GM10847 (cell line): Measurements from ENCODE around the gene LDHAL6B.

Experiments
- POLR2A ChIP-seq: IDR thresholded peaks from 2 replicates; pipeline ENCODE4 v1.6.1; 2011; ENCODE audit not compliant: insufficient read length; ENCODE audit errors: extremely low read depth

The LDHAL6B gene

GRCh38 chr15:59206623-59207183 lies at the start of gene LDHAL6B:
TSS of gene LDHAL6B (plus strand) at chr15:59206843. CDS start at chr15:59206941, 98 bp downstream.
- no peak for TF ChIP-seq POLR2A

- TF ChIP-seq POLR2A: no peak
Measured at GRCh38 chr15:59157396-59157795, 49.2 kb upstream of the LDHAL6B start.

GRCh38 chr15:59157840-59158700 lies 48.6 kb upstream of the LDHAL6B start:
- no peak for TF ChIP-seq POLR2A

GRCh38 chr15:59158701-59159034 lies 48.0 kb upstream of the LDHAL6B start:
- no peak for TF ChIP-seq POLR2A

- no peak for TF ChIP-seq POLR2A
Measured at GRCh38 chr15:59159210-59159609, 47.4 kb upstream of the LDHAL6B start.

DNA sequence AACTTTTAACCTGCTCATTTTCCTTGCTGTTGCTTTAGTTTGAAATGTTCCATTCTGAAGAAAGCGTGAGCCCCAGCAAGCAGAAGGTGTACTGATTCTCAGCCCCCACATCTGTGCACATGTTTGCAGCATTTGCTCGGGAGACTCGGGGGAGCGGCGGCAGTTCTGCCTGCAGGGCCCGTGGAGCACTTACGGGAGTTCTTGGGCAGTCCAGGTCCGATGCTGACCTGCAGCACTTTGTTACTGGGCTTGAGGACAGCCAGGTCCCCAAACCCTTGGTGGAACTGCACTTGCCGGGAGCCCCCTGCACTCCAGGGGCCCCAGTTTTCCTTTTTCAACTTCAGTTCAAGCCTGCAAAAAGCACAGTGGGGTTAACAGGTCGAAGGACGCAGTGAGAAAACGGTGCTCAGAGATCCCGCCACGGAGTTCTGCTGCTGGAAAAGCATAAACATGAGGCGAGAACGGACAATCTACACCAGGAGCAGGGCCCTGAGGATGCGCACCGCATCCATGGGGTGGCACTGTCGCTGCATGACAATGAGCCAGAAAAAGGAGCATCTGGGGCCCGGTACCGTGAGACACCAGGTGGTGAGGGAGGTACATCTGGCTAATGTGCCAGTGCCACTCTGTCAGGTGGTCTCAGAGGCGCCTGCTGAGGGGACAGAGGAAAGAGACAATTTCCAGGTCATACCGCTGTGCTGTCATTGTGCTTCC lies 45.6 kb upstream of the LDHAL6B start:
- TF ChIP-seq POLR2A: no peak

GRCh38 chr15:59165726-59166125 lies 40.9 kb upstream of the LDHAL6B start:
- TF ChIP-seq POLR2A: no peak

- TF ChIP-seq POLR2A: no peak
Measured at GRCh38 chr15:59166166-59166565, 40.5 kb upstream of the LDHAL6B start.

DNA sequence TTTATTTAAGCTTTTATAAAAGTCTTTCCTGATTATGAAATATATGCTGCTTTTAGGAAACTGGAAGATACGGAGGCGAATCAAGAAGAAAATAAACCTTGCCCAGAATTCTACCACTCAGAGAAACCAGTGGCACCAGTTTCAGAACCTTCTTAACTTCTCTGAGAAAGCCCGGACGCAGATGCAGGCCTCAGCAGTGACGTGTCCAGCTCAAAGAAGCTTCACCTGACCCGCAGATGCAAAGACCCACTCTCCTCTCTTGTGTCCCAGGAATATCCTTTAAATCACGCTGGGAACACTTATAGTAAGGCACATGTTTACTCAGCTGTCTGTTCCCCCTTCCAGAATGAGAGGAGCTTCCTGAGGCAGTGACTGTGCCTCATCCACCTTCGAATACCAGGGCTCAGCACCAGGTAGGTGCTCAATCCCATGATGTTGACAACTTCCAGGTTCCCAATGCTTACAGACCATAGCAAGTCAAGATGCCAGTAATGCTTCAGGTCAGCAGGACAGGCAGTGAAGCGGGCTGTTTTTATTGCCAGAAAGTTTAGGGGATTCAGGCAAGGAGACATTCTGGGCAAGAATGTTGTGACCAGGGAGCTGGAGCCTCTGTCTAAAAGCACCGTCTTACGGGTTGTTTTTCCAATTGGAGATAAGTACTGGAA lies 39.9 kb upstream of the LDHAL6B start:
- TF ChIP-seq POLR2A: no peak

GRCh38 chr15:59168536-59168935 lies 38.1 kb upstream of the LDHAL6B start:
- TF ChIP-seq POLR2A: no peak

- no peak for TF ChIP-seq POLR2A
Measured at GRCh38 chr15:59169251-59169708, 37.4 kb upstream of the LDHAL6B start.

DNA sequence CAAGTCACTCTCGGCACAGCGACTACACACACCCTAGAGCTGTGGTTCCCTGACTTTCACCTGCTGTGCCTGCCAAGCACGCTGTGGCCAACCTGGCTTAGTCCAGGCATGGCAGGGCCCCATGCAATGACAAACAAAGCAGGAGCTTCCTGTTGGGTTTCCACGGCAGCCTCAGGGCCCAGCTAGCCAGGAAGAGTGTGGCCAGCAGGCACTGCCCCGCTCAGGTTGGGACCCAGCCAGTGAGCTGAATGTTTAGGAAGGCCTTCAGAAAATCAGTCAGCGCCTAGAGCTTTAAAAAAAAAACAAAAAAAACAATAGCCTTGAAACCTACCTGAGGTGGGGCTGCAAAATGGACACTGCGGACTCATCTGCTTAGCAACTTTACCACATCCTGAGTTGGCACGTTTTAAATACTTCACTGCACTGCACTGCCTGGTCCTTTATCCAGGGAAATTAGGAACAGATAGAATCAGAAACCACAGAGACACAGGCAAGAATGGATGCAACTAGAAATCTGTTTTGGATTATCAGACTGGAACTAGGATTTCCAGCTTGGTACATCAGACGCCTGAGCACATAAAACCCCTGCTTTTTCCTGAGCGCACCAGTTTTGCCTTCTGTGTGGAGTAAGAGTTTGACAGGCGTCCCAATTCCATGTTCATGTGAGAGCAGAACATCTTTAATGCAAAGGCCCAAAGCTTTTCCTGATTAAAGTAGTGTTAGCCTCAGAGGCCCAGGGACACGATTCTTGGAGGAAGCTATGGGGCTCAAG lies 36.2 kb upstream of the LDHAL6B start:
- TF ChIP-seq POLR2A: no peak

- TF ChIP-seq POLR2A: no peak
Measured at GRCh38 chr15:59171067-59171397, 35.6 kb upstream of the LDHAL6B start.

DNA sequence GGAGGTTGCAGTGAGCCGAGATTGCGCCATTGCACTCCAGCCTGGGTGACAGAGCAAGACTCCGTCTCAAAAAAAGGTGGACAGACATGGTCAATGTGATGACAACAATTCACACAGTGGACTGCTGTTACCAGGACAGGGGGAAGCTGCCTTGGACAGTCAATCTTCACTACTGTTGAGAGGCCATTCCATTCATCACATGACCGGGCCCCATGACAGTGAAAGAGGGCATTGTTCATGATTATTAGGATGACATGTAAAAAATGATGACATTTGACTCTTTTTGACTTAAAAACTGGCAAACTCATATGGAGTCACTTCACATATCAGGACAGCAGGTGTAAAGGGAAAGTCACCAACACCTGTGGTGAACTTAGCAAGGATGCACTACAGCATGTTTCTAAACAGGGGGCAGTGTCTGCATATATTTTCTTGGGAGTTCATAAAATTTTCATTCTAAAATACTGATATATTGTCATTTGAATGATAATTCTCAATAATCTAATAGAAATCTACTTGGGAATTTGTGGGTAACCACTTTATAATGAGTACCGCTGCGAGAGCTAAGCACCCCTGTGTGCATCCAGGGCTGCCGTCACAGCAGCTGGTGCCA lies 34.2 kb upstream of the LDHAL6B start:
- no peak for TF ChIP-seq POLR2A
